Measurements from ENCODE around the gene PROCA1. TPM values are rescaled to one million over a fixed set of nuclear protein-coding genes. Genes with fewer than 3 reads are reported as not detected.
"Not testable (repeated sequence)": the region's sequence is repeated elsewhere in the genome, so short reads cannot be mapped to it uniquely, and the experiment has no call there.

Gene PROCA1
- total RNA-seq, 1 donor from 2014 or later, result 12.0 TPM

DNA sequence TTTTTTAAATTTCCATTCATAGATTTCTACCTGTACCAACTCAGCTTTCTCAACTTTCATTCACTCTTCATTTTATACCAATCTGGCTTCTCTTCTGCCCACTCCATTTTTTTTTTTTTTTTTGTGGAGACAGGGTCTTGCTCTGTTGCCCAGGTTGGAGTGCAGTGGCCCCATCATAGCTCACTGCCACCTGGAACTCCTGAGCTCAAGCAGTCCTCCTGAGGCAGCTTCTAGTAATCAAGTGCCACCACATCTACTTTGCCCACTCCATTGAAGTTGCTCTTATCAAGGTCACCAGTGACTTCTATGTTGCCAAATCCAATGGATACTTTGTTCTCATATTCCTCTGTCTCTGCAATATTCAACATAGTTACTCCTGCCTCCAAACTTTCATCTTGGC lies 48.0 kb downstream of the PROCA1 start:
- peaks cover 35% of the 10 kb centered on the region for H3K4me1 Mint-ChIP-seq (ENCODE audit: unreplicated experiment)
- peaks cover 30% of the 10 kb centered on the region for H3K36me3 Mint-ChIP-seq (ENCODE audit: low read depth, unreplicated experiment)
- TF ChIP-seq, protein P1, sequence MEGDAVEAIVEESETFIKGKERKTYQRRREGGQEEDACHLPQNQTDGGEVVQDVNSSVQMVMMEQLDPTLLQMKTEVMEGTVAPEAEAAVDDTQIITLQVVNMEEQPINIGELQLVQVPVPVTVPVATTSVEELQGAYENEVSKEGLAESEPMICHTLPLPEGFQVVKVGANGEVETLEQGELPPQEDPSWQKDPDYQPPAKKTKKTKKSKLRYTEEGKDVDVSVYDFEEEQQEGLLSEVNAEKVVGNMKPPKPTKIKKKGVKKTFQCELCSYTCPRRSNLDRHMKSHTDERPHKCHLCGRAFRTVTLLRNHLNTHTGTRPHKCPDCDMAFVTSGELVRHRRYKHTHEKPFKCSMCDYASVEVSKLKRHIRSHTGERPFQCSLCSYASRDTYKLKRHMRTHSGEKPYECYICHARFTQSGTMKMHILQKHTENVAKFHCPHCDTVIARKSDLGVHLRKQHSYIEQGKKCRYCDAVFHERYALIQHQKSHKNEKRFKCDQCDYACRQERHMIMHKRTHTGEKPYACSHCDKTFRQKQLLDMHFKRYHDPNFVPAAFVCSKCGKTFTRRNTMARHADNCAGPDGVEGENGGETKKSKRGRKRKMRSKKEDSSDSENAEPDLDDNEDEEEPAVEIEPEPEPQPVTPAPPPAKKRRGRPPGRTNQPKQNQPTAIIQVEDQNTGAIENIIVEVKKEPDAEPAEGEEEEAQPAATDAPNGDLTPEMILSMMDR (IDR thresholded peaks at IDR 0.05; ENCODE audit: unreplicated experiment), result no peak
- H3K27ac Mint-ChIP-seq (ENCODE audit: unreplicated experiment), result peak overlapping the region; percentile 100
- H3K27me3 Mint-ChIP-seq (ENCODE audit: unreplicated experiment), result peaks cover 11% of the 10 kb centered on the region
- H3K4me3 Mint-ChIP-seq (ENCODE audit: unreplicated experiment), result peak overlapping the region; percentile 100
- H3K9me3 Mint-ChIP-seq (ENCODE audit: unreplicated experiment), result no peaks in the 10 kb centered on the region
- no peak for DNase-seq (ENCODE audit: low spot score)

DNA sequence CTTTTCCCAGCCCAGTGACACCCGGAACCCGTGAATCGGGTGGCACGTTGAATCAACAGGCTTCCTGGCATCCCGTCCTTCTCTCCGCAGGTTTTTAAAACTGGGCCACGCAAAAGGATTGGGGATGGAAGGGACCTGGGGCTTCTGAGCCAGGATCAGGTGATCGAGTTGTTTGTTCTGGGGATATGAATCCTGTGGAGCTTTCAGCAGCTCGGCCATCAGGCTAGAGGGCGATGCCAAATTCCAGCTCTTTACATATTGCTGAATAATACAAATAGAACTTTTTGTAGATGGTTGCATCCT lies 49.2 kb downstream of the PROCA1 start:
- DNase-seq (ENCODE audit: low spot score), result no peak
- H3K4me3 Mint-ChIP-seq (ENCODE audit: unreplicated experiment), result peak overlapping the region; percentile 100
- peaks cover 13% of the 10 kb centered on the region for H3K27me3 Mint-ChIP-seq (ENCODE audit: unreplicated experiment)
- peaks cover 41% of the 10 kb centered on the region for H3K36me3 Mint-ChIP-seq (ENCODE audit: low read depth, unreplicated experiment)
- peaks cover 35% of the 10 kb centered on the region for H3K4me1 Mint-ChIP-seq (ENCODE audit: unreplicated experiment)
- H3K9me3 Mint-ChIP-seq (ENCODE audit: unreplicated experiment), result no peaks in the 10 kb centered on the region
- TF ChIP-seq, protein P1 (IDR thresholded peaks at IDR 0.05; ENCODE audit: unreplicated experiment), result no peak
- peak overlapping the region; percentile 100 for H3K27ac Mint-ChIP-seq (ENCODE audit: unreplicated experiment)

DNA sequence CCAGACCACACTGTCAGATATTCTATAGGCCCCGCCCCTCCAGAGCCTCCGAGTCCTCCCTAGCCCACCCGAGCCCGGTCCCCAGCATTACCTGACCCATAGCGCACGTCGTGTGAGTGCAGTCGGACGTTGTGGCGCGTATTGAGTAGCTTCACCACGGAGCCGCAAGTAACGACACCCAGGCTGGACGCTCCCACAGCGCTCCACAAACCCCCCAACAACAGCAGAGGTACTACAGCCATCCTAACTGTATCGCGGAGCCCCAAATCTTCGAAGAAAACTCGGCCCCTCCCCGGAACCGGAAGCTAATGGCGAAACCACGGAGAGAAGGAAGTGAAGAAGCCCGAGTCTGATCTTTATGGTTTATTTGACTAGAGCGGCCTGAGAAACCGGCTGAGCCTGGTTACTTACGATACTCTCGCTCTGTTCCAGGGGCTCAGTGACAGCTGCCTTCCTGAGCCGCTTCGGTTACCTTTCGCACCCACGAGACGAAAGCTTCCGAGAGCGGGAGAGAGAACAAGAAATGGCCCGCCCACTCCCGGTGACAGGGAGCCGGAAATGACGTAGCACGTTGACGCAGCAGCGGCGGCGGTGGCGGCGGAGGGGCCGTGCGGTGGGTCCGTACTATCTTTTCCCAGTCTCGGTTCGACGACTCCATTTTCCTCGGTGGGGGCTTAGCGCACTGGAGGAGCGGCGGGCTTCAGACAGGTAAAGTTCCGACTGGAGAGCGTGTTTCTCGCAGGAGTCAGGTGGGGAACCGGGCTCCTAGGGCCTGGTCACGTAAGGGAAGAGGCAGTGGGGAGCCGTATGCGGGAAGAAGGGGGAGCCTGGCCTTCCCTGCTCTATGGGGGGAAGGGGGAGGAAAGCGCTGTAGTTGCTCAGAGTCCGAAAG lies 49.8 kb downstream of the PROCA1 start, which contains the start of the genes SDF2 and SUPT6H:
Gene SDF2 (minus strand): TSS at position 272 of the 892 bp plus-strand sequence. CDS start 30 bp downstream, at position 242.
Gene SUPT6H (plus strand): TSS at position 571 of the 892 bp plus-strand sequence. CDS start 11,197 bp downstream, outside the sequence.
- H3K27ac Mint-ChIP-seq (ENCODE audit: unreplicated experiment), result peak within 1 kb of the TSS; percentile 100
- TF ChIP-seq, protein P1 (IDR thresholded peaks at IDR 0.05; ENCODE audit: unreplicated experiment), result no peak
- peaks cover 13% of the 10 kb centered on the region for H3K27me3 Mint-ChIP-seq (ENCODE audit: unreplicated experiment)
- H3K9me3 Mint-ChIP-seq (ENCODE audit: unreplicated experiment), result no peaks in the 10 kb centered on the region
- H3K4me3 Mint-ChIP-seq (ENCODE audit: unreplicated experiment), result peak within 1 kb of the TSS; percentile 100
- peaks cover 41% of the 10 kb centered on the region for H3K36me3 Mint-ChIP-seq (ENCODE audit: low read depth, unreplicated experiment)
- H3K4me1 Mint-ChIP-seq (ENCODE audit: unreplicated experiment), result peaks cover 35% of the 10 kb centered on the region
- DNase-seq (ENCODE audit: low spot score), result peak; percentile 90

DNA sequence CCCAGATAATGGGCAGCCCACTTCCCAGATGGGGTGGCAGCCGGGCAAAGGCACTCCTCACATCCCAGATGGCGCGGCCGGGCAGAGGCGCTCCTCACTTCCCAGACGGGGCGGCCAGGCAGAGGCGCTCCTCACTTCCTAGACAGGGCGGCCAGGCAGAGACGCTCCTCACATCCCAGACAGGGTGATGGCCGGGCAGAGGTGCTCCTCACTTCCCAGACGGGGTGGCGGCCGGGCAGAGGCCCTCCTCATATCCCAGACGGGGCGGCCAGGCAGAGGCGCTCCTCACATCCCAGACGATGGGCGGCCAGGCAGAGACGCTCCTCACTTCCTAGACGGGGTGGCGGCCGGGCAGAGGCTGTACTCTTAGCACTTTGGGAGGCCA lies 52.2 kb downstream of the PROCA1 start:
- H3K4me3 Mint-ChIP-seq (ENCODE audit: unreplicated experiment); DNase-seq (ENCODE audit: low spot score); H3K9me3 Mint-ChIP-seq (ENCODE audit: unreplicated experiment); H3K27ac Mint-ChIP-seq (ENCODE audit: unreplicated experiment): not testable (repeated sequence)
- peaks cover 13% of the 10 kb centered on the region for H3K27me3 Mint-ChIP-seq (ENCODE audit: unreplicated experiment)
- H3K4me1 Mint-ChIP-seq (ENCODE audit: unreplicated experiment), result peaks cover 28% of the 10 kb centered on the region
- H3K36me3 Mint-ChIP-seq (ENCODE audit: low read depth, unreplicated experiment), result peaks cover 32% of the 10 kb centered on the region

DNA sequence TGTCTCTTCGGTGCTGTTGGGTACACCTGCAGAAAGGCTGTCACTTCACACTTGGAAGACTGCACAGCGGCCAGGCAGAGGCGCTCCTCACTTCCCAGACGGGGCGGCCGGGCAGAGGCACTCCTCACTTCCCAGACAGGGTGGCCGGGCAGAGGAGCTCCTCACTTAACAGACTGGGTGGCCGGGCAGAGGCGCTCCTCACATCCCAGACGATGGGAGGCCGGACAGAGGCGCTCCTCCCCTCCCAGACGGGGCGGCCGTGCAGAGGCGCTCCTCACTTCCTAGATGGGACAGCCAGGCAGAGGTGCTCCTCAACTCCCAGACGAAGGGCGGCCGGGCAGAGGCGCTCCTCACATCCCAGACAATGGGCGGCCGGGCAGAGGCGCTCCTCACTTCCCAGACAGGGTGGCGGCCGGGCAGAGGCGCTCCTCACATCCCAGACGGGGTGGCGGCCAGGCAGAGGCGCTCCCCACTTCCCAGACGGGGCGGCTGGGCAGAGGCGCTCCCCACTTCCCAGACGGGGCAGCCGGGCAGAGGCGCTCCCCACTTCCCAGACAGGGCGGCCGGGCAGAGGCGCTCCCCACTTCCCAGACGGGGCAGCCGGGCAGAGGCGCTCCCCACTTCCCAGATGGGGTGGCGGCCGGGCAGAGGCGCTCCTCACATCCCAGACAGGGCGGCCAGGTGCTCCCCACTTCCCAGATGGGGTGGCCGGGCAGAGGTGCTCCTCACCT lies 52.8 kb downstream of the PROCA1 start:
- H3K27ac Mint-ChIP-seq (ENCODE audit: unreplicated experiment); DNase-seq (ENCODE audit: low spot score); H3K9me3 Mint-ChIP-seq (ENCODE audit: unreplicated experiment); H3K4me3 Mint-ChIP-seq (ENCODE audit: unreplicated experiment): not testable (repeated sequence)
- H3K27me3 Mint-ChIP-seq (ENCODE audit: unreplicated experiment), result peaks cover 13% of the 10 kb centered on the region
- peaks cover 25% of the 10 kb centered on the region for H3K4me1 Mint-ChIP-seq (ENCODE audit: unreplicated experiment)
- peaks cover 32% of the 10 kb centered on the region for H3K36me3 Mint-ChIP-seq (ENCODE audit: low read depth, unreplicated experiment)

DNA sequence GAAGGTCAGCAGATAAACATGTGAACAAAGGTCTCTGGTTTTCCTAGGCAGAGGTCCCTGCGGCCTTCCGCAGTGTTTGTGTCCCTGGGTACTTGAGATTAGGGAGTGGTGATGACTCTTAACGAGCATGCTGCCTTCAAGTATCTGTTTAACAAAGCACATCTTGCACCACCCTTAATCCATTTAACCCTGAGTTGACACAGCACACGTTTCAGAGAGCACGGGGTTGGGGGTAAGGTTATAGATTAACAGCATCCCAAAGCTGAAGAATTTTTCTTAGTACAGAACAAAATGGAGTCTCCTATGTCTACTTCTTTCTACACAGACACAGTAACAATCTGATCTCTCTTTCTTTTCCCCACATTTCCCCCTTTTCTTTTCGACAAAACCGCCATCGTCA lies 53.3 kb downstream of the PROCA1 start:
- not testable (repeated sequence) for H3K27ac Mint-ChIP-seq (ENCODE audit: unreplicated experiment); H3K9me3 Mint-ChIP-seq (ENCODE audit: unreplicated experiment); DNase-seq (ENCODE audit: low spot score); H3K4me3 Mint-ChIP-seq (ENCODE audit: unreplicated experiment)
- Mint-ChIP-seq H3K36me3 (ENCODE audit: low read depth, unreplicated experiment) (peaks cover 29% of the 10 kb centered on the region), H3K27me3 (ENCODE audit: unreplicated experiment) (peaks cover 11% of the 10 kb centered on the region), H3K4me1 (ENCODE audit: unreplicated experiment) (peaks cover 22% of the 10 kb centered on the region)

All from endothelial cell (in vitro differentiated cells).